Measurements from ENCODE around the gene THAP4.
"Not testable (repeated sequence)": the region's sequence is repeated elsewhere in the genome, so short reads cannot be mapped to it uniquely, and the experiment has no call there.

Gene THAP4

GRCh38 chr2:241571821-241572620 is 64.9 kb downstream of the THAP4 start:
- no peak overlapping the region for H3K4me3 ChIP-seq (ENCODE audit: low read length)
- DNase-seq (ENCODE audit: low read depth, low spot score) = no peak

- DNase-seq (ENCODE audit: low read depth, low spot score) = no peak
- H3K4me3 ChIP-seq (ENCODE audit: low read length) = no peak overlapping the region
These were observed 65.9 kb downstream of the THAP4 start for GRCh38 chr2:241570961-241571581.

GRCh38 chr2:241569831-241570281 is 67.1 kb downstream of the THAP4 start:
- H3K4me3 ChIP-seq (ENCODE audit: low read length) = no peak overlapping the region
- DNase-seq (ENCODE audit: low read depth, low spot score) = no peak

- DNase-seq (ENCODE audit: low read depth, low spot score) = no peak
- no peak overlapping the region for H3K4me3 ChIP-seq (ENCODE audit: low read length)
These were observed 68.2 kb downstream of the THAP4 start for GRCh38 chr2:241568726-241569125.

- DNase-seq (ENCODE audit: low read depth, low spot score) = no peak
- H3K4me3 ChIP-seq (ENCODE audit: low read length) = no peak overlapping the region
These were observed 69.2 kb downstream of the THAP4 start for GRCh38 chr2:241567776-241568175.

GRCh38 chr2:241567266-241567665 is 69.7 kb downstream of the THAP4 start:
- not testable (repeated sequence) for DNase-seq (ENCODE audit: low read depth, low spot score)

GRCh38 chr2:241566468-241566867 is 70.5 kb downstream of the THAP4 start:
- no peak for DNase-seq (ENCODE audit: low read depth, low spot score)
- H3K4me3 ChIP-seq (ENCODE audit: low read length) = no peak overlapping the region

More at GRCh38 chr2:241567266-241567665, 69.7 kb downstream of the THAP4 start:
- H3K4me3 ChIP-seq (ENCODE audit: low read length) = not testable (repeated sequence)

GRCh38 chr2:241566021-241566420 is 70.9 kb downstream of the THAP4 start:
- H3K4me3 ChIP-seq (ENCODE audit: low read length); DNase-seq (ENCODE audit: low read depth, low spot score): not testable (repeated sequence)

- H3K4me3 ChIP-seq (ENCODE audit: low read length) = no peak overlapping the region
- DNase-seq (ENCODE audit: low read depth, low spot score) = no peak
These were observed 71.5 kb downstream of the THAP4 start for GRCh38 chr2:241565411-241565810.

GRCh38 chr2:241564596-241565410 is 72.2 kb downstream of the THAP4 start:
- no peak for DNase-seq (ENCODE audit: low read depth, low spot score)
- H3K4me3 ChIP-seq (ENCODE audit: low read length) = no peak overlapping the region

GRCh38 chr2:241563981-241564595 is 72.9 kb downstream of the THAP4 start:
- no peak for DNase-seq (ENCODE audit: low read depth, low spot score)

GRCh38 chr2:241563571-241563980 is 73.4 kb downstream of the THAP4 start:
- DNase-seq (ENCODE audit: low read depth, low spot score) = no peak
- no peak overlapping the region for H3K4me3 ChIP-seq (ENCODE audit: low read length)

More at GRCh38 chr2:241563981-241564595, 72.9 kb downstream of the THAP4 start:
- H3K4me3 ChIP-seq (ENCODE audit: low read length) = no peak overlapping the region

- no peak overlapping the region for H3K4me3 ChIP-seq (ENCODE audit: low read length)
- no peak for DNase-seq (ENCODE audit: low read depth, low spot score)
These were observed 73.9 kb downstream of the THAP4 start for GRCh38 chr2:241563031-241563507.

- no peak for DNase-seq (ENCODE audit: low read depth, low spot score)
- H3K4me3 ChIP-seq (ENCODE audit: low read length) = no peak overlapping the region
These were observed 74.6 kb downstream of the THAP4 start for GRCh38 chr2:241562269-241562891.

- H3K4me3 ChIP-seq (ENCODE audit: low read length) = no peak overlapping the region
- no peak for DNase-seq (ENCODE audit: low read depth, low spot score)
These were observed 75.1 kb downstream of the THAP4 start for GRCh38 chr2:241561832-241562231.

GRCh38 chr2:241560883-241561474 is 76.0 kb downstream of the THAP4 start:
- H3K4me3 ChIP-seq (ENCODE audit: low read length) = no peak overlapping the region
- no peak for DNase-seq (ENCODE audit: low read depth, low spot score)

- H3K4me3 ChIP-seq (ENCODE audit: low read length) = no peak overlapping the region
- no peak for DNase-seq (ENCODE audit: low read depth, low spot score)
These were observed 76.6 kb downstream of the THAP4 start for GRCh38 chr2:241560162-241560882.

Data from Jurkat, Clone E6-1 (cell line).